ENCODE data around the gene NFIC.

Gene NFIC

GRCh38 chr19:3474010-3474409 lies 107.6 kb downstream of the NFIC start:
- no peak for DNase-seq

GRCh38 chr19:3474614-3475013 lies 108.2 kb downstream of the NFIC start:
- DNase-seq = no peak

- no peak for DNase-seq
Observed at GRCh38 chr19:3475449-3475848, 109.1 kb downstream of the NFIC start.

- DNase-seq = no peak
Observed at GRCh38 chr19:3476830-3477229, 110.4 kb downstream of the NFIC start.

- no peak for DNase-seq
Observed at GRCh38 chr19:3477506-3477905, 111.1 kb downstream of the NFIC start.

GRCh38 chr19:3477951-3478350 lies 111.6 kb downstream of the NFIC start:
- DNase-seq = no peak

- DNase-seq = no peak
Observed at GRCh38 chr19:3478409-3479176, 112.2 kb downstream of the NFIC start.

GRCh38 chr19:3479177-3479833 lies 112.9 kb downstream of the NFIC start:
- DNase-seq = no peak

GRCh38 chr19:3479834-3480215 lies 113.4 kb downstream of the NFIC start:
- DNase-seq = peak; percentile 22

- DNase-seq = no peak
Observed at GRCh38 chr19:3480383-3481091, 114.2 kb downstream of the NFIC start, which contains the start of gene SMIM24. TSS of gene SMIM24 (minus strand) at chr19:3480525. CDS start at chr19:3480463, 62 bp downstream.

GRCh38 chr19:3481241-3482090 lies 115.1 kb downstream of the NFIC start:
- DNase-seq = no peak

- DNase-seq = no peak
Observed at GRCh38 chr19:3482507-3483225, 116.3 kb downstream of the NFIC start.

GRCh38 chr19:3483226-3483628 lies 116.8 kb downstream of the NFIC start, which contains the start of gene SMIM44:
TSS of gene SMIM44 (minus strand) at chr19:3483441. CDS start at chr19:3483403, 38 bp downstream.
- no peak for DNase-seq

GRCh38 chr19:3491396-3492119 lies 125.2 kb downstream of the NFIC start:
- no peak for DNase-seq

- DNase-seq = no peak
Observed at GRCh38 chr19:3492131-3492839, 125.9 kb downstream of the NFIC start.

GRCh38 chr19:3492919-3493318 lies 126.5 kb downstream of the NFIC start:
- DNase-seq = no peak

GRCh38 chr19:3493651-3494050 lies 127.3 kb downstream of the NFIC start:
- DNase-seq = no peak

- no peak for DNase-seq
Observed at GRCh38 chr19:3494051-3494450, 127.7 kb downstream of the NFIC start.

GRCh38 chr19:3494559-3494958 lies 128.2 kb downstream of the NFIC start:
- peak; percentile 34 for DNase-seq

GRCh38 chr19:3496392-3497273 lies 130.2 kb downstream of the NFIC start:
- no peak for DNase-seq
